Prostate gland (tissue), 2 donors: Measurements from ENCODE around the gene ABCC8.

ENCODE experiments used
- POLR2AphosphoS5 ChIP-seq: sonication (generic); formaldehyde crosslinking; IDR thresholded peaks from one replicate; pipeline ENCODE4 v1.6.1; 2017; ENCODE audit warnings: antibody characterized with exemption
- TF ChIP-seq, protein P1 (sequence below), 4 experiments: fragments of 200-600 bp in 2 of 4; fragments of 450-650 bp in 2 of 4; sonication (generic) in 2 of 4; IDR thresholded peaks; 1 replicate in 3 of 4; 2 replicates in 1 of 4; pipeline ENCODE4 v1.5.1; 2016 to 2019; ENCODE audit warnings: antibody characterized with exemption in 4 of 4, mild to moderate bottlenecking in 2 of 4, moderate library complexity in 2 of 4

DNA sequence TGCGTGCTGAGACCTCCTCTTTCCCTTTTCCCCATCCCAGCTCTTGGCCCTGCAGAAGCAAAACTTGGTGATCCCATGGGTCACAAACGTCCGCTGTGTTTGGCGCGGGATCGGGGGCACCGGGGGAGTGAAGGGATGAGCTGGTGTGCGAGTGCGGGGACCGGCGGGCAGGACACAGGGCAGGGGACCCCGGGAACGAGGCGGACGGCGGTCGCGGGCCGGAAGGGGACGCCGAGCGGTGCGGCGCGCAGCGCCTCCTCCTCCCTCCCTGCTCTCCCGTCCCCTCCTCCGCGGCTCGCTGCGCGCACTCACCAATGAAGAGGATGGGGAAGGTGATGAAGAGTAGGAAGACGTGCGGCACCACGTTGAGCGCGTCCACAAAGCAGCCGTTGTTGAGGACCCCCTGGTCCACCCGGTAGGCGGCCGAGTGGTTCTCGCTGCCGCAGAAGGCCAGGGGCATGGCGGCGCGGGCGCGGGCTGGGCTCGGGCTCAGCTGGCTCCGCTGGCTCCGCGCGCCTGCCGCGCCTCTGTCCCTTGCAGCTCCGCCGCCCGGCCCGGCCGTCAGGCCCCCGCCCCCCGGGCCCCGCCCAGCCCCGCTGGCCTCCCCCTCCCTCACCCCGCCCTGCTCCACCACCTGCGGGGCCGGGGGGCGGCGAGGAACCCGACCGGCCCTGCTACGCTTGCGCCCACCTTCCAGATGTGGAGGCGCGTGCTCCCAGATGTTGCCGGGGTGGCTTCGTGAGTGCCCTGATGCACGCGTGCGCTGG lies at the start of gene ABCC8:
- TF ChIP-seq, protein P1, sequence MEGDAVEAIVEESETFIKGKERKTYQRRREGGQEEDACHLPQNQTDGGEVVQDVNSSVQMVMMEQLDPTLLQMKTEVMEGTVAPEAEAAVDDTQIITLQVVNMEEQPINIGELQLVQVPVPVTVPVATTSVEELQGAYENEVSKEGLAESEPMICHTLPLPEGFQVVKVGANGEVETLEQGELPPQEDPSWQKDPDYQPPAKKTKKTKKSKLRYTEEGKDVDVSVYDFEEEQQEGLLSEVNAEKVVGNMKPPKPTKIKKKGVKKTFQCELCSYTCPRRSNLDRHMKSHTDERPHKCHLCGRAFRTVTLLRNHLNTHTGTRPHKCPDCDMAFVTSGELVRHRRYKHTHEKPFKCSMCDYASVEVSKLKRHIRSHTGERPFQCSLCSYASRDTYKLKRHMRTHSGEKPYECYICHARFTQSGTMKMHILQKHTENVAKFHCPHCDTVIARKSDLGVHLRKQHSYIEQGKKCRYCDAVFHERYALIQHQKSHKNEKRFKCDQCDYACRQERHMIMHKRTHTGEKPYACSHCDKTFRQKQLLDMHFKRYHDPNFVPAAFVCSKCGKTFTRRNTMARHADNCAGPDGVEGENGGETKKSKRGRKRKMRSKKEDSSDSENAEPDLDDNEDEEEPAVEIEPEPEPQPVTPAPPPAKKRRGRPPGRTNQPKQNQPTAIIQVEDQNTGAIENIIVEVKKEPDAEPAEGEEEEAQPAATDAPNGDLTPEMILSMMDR (IDR thresholded peaks at IDR 0.05) = no peak
- no peak for TF ChIP-seq POLR2AphosphoS5
